Activated naive CD4-positive, alpha-beta T cell treated with anti-CD3 and anti-CD28 coated beads, Interleukin-2, amount 50 U/mL, for 72 hours (primary cell): ENCODE measurements around the gene STIM2. TPM values are rescaled to one million over a fixed set of nuclear protein-coding genes. Genes with fewer than 3 reads are reported as not detected.
A peak's percentile ranks its signal among the peaks of the same experiment; 100 is the strongest.
"Not testable (repeated sequence)": the region's sequence is repeated elsewhere in the genome, so short reads cannot be mapped to it uniquely, and the experiment has no call there.

Source experiments
- ATAC-seq, 2 donors: fragments of 150-1000 bp; cut with Tn5 transposase; 2 replicates each; pipeline ENCODE4 v1.10.0; 2021; ENCODE audit warnings: mild to moderate bottlenecking in 2 of 2, moderate library complexity in 2 of 2
- DNase-seq, 2 donors: peaks; one replicate each; pipeline ENCODE4 v3.0.0; 2021 to 2022; ENCODE audit warnings: low spot score in 2 of 2
- H3K27ac Mint-ChIP-seq, 2 donors: one replicate each; pipeline ENCODE4 v1.8.0; 2022; ENCODE audit warnings: mild to moderate bottlenecking in 2 of 2, mixed read lengths in 2 of 2
- H3K36me3 Mint-ChIP-seq, 2 donors: one replicate each; pipeline ENCODE4 v1.8.0; 2022; ENCODE audit warnings: mixed read lengths in 2 of 2
- H3K9me3 Mint-ChIP-seq, 2 donors: one replicate each; pipeline ENCODE4 v1.8.0; 2022; ENCODE audit warnings: mixed read lengths in 2 of 2
- total RNA-seq, 2 donors: library from RNA; stranded (reverse); gene quantifications; one replicate each; pipeline ENCODE4 v1.2.3, GENCODE V29; 2022

Gene STIM2
- total RNA-seq, 2 donors from 2014 or later = 43.0 to 49.1 TPM

DNA sequence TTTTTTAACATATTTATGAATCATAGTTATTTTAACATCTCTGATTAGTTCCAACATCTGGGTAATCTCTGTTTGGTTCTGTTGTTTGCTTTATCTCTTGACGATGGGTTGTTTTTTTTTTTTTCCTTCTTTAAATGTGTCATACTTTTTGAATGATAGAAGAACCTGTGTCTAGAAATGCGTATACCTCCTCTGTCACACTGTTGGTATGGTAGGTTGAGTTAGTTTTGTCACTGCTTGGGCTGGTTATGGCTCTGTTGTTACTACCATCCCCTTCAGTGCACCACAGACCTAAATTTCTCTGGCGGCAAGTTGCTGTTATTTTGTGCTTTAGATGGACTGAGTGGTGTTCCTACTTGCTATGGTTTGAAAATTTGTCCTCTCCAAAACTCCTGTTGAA, 16.8 kb downstream of the STIM2 start:
- H3K36me3 Mint-ChIP-seq = peaks cover 10 to 25% of the 10 kb centered on the region in 2 donors
- H3K27ac Mint-ChIP-seq = peak overlapping the region; percentile 91 to 98
- peaks cover 5 to 8% of the 10 kb centered on the region in 2 donors for H3K9me3 Mint-ChIP-seq
- ATAC-seq = peak in 1 of 2 donors; percentile 31
- no peak for DNase-seq

DNA sequence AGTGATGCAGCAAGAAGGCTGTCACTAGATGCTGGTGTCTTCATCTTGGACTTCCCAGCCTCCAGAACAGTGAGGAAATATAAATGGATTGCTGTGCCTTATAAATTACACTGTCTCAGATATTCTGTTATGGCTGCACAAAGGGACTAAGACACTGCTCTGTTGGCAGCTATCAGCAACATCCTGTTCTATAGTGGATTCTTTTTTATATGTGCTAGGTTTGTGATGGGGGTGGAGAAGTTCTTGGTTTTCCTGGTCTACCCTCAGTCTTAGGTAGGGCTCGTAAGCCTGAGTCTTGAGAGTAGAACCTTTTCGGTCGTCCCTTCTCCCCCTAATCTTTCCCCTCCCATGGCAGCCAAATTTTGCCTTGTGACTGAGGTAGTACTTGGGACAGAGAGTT, 17.3 kb downstream of the STIM2 start:
- no peak for ATAC-seq
- H3K27ac Mint-ChIP-seq = peak overlapping the region; percentile 91 to 98
- H3K9me3 Mint-ChIP-seq = peaks cover 5 to 8% of the 10 kb centered on the region in 2 donors

DNA sequence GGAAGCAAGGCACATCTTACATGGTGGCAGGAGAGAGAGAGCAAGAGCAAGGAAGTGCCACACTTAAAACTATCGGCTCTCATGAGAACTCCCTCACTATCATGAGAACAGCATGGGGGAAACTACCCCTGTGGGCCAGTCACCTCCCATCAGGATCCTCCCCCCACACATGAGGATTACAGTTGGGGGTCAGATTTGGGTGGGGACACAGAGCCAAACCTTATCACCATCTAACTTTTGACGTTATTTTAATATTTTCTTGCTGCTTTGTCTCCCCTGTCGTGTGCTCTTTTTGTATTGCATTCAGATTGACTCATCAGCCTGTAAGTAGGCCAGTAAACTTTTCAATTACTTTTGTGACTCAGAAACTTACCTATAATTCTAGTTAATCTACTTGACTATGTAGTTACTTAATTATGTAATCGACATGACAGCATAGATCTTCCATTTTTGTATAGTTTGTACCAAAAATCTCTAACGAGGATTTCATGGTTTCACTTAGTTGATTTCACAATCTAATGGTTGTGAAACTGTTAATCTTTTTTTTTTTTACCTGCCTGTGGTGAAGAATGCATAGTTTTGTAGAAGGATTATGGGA, 18.3 kb downstream of the STIM2 start:
- Mint-ChIP-seq H3K9me3 (peaks cover 5 to 8% of the 10 kb centered on the region in 2 donors), H3K27ac (peak overlapping the region; percentile 91 to 98), H3K36me3 (peaks cover 10 to 25% of the 10 kb centered on the region in 2 donors)
- peak in 1 of 2 donors; percentile 27 for DNase-seq
- ATAC-seq = peak; percentile 77 to 84

More for the DNA sequence above, 17.3 kb downstream of the STIM2 start:
- peaks cover 10 to 25% of the 10 kb centered on the region in 2 donors for H3K36me3 Mint-ChIP-seq
- DNase-seq = no peak

DNA sequence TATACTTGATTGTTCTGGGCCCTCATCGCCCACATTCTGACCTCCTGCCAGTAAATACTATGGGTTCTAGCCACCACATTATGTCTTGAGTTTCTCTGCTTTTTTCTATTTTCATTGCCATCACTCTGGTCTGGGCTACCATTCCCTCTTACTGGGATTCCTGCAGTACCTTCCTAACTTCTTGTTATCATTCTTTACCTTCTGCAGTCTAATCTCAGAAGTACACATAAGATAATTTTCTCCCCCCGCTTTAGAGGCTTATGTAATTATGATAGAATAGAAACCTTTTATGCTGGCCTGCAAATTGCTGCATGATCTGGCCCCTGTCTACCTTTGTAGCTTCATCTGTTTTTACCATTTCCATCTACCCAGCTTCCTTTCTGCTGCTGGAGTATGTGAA, 19.2 kb downstream of the STIM2 start:
- ATAC-seq = no peak
- DNase-seq = no peak
- H3K9me3 Mint-ChIP-seq = peaks cover 5 to 8% of the 10 kb centered on the region in 2 donors
- H3K36me3 Mint-ChIP-seq = peaks cover 10 to 25% of the 10 kb centered on the region in 2 donors
- peak overlapping the region; percentile 61 to 91 for H3K27ac Mint-ChIP-seq

DNA sequence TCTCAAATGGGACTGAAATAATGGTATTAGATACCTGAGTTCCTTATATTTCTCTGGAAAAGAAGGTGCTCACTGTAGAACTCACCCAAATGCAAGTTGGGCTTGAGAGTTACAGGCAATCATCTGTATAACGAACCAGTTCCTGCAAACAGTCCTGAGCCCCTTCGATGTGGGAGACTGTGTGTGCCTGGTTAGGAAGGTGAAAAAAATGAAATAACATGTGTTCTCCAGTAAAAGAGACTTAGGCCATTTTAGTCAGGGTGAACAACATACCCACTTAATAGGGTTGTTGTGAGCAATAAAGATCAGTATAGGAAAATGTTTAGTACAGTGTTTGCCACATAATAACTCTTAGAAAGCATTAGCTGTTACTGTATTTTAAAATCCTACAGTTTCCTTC, 23.4 kb downstream of the STIM2 start:
- no peak for ATAC-seq

DNA sequence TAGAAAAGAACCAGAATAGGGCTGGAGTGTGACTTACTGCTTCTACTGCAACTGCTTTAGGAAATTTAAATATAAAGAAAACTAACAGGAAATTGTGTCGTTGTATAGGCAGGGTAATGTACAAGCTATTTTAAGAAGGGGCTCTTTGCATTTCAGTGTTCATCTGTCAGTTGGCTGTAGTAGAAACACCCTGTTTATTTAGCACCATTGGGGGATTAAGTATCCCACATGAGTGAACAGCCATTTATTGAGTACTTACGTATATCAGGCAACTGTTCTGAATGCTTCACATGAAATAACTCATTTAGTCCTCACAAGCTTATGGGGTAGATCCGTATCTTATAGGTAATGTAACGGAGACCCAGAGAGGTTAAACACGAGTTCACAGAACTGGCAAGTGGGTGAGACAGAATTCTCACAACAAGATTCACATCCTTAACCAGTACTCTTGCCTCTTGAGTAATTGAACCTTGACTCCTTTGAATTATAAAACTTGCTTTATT, 23.9 kb downstream of the STIM2 start:
- Mint-ChIP-seq H3K9me3 (no peaks in the 10 kb centered on the region), H3K36me3 (peaks cover 0 to 4% of the 10 kb centered on the region in 2 donors)
- no peak for DNase-seq

More for the DNA sequence above, 23.4 kb downstream of the STIM2 start:
- Mint-ChIP-seq H3K36me3 (peaks cover 0 to 5% of the 10 kb centered on the region in 2 donors), H3K27ac (peak overlapping the region; percentile 80 to 94), H3K9me3 (no peaks in the 10 kb centered on the region)
- DNase-seq = no peak

DNA sequence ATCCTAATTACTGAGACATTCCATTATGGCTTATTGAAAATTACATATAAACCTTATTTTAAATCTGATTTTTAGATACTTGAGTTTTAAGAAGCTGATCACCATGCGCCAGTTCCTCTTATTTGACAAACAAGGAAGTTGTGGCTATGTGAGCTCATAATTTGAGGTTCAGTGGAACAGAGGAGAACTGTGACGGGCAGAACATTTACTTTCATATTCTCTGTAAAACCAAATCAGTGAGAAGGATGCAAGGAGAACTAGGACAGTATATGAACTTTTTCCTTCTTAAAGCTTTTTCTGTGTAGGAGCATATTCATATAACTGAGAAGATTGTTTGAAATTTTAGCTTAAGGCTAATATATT, 25.3 kb downstream of the STIM2 start:
- H3K36me3 Mint-ChIP-seq = peaks cover 0 to 13% of the 10 kb centered on the region in 2 donors
- peaks cover 0 to 6% of the 10 kb centered on the region in 2 donors for H3K9me3 Mint-ChIP-seq
- ATAC-seq = peak; percentile 72 to 77
- peak overlapping the region; percentile 80 to 94 for H3K27ac Mint-ChIP-seq
- DNase-seq = no peak

More for the DNA sequence above, 23.9 kb downstream of the STIM2 start:
- peak overlapping the region; percentile 80 to 94 for H3K27ac Mint-ChIP-seq
- ATAC-seq = peak; percentile 77 to 79

DNA sequence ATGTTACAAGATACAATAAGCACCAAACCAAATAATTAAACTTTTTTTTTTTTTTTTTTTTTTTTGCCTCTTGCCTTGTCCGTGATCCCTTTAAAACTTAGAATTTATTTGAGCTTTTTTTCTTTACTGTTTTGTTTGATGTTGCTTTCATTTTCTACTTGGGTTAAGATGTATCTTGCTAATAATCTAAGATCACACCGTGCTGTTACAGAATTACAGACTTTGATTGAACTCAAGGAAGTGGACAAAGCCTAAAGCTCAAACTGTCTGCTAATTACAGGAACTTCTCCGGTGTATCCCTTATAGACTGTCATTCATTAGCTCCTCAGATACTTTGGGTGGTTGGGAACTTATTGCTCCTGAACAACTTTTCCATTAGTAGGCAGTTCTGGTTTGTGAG, 26.5 kb downstream of the STIM2 start:
- Mint-ChIP-seq H3K27ac (peak overlapping the region; percentile 80 to 94), H3K9me3 (peaks cover 0 to 6% of the 10 kb centered on the region in 2 donors), H3K36me3 (peaks cover 0 to 20% of the 10 kb centered on the region in 2 donors)
- DNase-seq (no peak), ATAC-seq (no peak)

DNA sequence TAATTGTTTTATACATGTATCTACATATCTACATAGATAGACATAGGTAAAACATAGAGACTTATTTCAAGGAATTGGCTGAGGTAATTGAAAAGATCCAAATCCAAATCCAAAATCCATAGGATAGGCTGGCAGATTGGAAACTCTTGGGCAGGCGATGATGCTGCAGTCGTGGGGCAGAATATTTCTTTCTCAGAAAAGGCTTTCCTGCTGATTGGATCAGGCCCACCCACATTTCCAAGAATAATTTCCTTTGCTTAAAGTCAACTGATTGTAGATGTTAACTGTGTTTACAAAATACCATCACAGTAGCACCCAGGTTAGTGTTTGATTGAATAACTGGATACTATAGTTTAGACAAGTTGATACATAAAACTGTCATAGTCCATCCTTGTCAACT, 27.2 kb downstream of the STIM2 start:
- peaks cover 0 to 6% of the 10 kb centered on the region in 2 donors for H3K9me3 Mint-ChIP-seq
- ATAC-seq = no peak
- no peak for DNase-seq
- no peak overlapping the region for H3K27ac Mint-ChIP-seq
- H3K36me3 Mint-ChIP-seq = peaks cover 0 to 23% of the 10 kb centered on the region in 2 donors

DNA sequence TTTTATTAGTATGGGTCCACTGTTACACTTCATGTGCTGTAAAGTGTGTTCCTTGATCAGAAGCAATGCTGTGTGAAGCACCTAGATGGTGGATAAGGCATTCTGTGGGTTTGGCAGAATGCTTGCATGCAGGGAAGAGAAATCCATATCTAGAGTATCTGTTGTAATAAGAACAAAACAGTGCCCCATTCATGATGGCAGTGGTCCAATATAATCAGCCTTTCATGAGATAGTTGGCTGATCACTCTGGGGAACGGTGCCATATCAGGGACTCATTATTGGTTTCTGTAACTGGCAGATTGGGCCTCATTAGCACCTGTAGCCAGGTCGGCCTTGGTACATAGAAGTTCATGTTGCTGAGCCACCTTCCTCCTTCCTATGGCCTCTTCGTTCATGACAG, 28.7 kb downstream of the STIM2 start:
- Mint-ChIP-seq H3K27ac (no peak overlapping the region), H3K9me3 (peaks cover 0 to 6% of the 10 kb centered on the region in 2 donors), H3K36me3 (peaks cover 2 to 26% of the 10 kb centered on the region in 2 donors)
- DNase-seq = no peak
- no peak for ATAC-seq

DNA sequence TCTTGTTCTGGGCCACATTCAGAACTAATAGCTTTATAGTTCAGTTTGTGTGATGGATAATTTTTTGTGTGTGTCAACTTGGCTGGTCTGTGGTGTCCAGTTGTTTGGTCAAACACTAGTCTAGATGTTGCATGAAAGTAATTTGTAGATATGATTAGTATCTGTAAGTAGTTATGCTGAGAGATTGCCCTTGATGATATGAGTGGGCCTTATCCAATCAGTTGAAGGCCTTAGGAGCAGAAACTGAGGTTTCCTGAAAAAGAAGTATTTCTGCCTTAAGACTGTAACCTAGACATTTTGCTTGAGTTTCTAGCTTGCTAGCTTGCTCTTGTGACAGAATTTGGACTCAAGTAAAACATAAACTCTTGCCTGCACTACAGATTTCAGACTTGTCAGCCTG, 30.4 kb downstream of the STIM2 start:
- no peak for ATAC-seq
- H3K36me3 Mint-ChIP-seq = peaks cover 8 to 42% of the 10 kb centered on the region in 2 donors
- DNase-seq = no peak
- H3K27ac Mint-ChIP-seq = no peak overlapping the region
- peaks cover 0 to 6% of the 10 kb centered on the region in 2 donors for H3K9me3 Mint-ChIP-seq

DNA sequence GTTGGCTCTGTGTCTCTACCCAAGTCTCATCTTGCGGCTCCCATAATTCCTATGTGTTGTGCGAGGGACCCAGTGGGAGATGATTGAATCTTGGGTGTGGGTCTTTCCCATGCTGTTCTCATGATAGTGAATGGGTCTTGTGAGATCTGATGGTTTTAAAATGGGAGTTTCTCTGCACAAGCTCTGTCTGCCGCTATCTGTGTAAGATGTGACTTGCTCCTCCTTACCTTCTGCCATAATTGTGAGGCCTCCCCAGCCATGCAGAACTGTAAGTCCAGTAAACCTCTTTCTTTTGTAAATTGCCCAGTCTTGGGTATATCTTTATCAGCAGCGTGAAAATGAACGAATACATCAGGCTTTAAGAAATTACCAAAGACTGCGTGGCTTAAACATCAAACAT, 31.2 kb downstream of the STIM2 start:
- Mint-ChIP-seq H3K9me3 (peaks cover 0 to 6% of the 10 kb centered on the region in 2 donors), H3K27ac (no peak overlapping the region), H3K36me3 (peaks cover 8 to 50% of the 10 kb centered on the region in 2 donors)
- ATAC-seq (no peak), DNase-seq (no peak)

DNA sequence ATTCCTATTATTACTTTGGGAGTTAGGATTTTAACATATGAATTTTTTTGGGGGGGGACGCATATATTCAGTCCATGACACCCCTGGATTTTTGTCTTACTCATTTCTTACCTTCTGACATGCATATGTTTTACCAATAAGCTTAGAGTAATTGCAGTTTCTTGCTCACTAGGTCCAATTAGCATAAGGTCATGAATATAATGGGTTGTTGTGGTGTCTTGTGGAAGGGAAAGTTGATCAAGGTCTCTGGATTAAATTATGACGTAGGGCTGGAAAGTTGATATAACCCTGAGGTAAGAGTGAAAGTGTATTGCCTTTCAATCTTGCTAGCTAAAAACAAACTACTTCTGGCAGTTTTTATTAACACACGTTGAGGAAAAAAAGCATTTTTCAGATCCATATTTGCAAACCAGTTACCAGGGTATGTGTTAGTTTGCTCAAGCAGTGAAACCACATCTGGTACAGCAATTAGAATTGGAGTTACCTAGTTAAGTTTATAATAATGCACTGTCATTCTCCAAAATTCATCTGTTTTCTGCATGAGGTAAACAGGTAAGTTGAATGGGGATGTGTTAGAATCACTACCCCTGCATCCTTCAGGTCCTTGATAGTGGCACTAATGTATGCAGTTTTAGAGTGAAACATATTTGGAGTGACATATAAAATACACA, 32.0 kb downstream of the STIM2 start:
- DNase-seq (no peak), ATAC-seq (peak; percentile 55 to 67)
- Mint-ChIP-seq H3K9me3 (peaks cover 0 to 6% of the 10 kb centered on the region in 2 donors), H3K27ac (no peak overlapping the region), H3K36me3 (peaks cover 8 to 52% of the 10 kb centered on the region in 2 donors)

DNA sequence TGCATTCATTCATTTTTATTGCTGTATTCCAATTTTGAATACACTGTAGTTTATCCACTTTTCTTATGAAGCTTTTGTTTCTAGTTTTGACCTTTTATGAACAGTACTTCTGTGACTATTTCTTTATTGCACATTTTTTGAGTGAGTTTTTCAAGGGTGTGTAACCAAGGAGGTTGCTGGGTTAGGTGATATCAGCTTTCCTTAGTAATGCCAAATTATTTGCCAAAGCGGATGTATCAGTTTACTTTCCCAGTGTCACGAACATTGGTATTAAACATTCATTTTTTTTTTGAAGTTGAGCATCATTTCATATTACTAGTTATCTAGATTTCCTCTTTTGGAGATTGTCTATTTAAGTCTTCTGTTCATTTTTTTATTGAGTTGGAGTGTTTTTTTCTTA, 32.9 kb downstream of the STIM2 start:
- Mint-ChIP-seq H3K36me3 (peaks cover 8 to 52% of the 10 kb centered on the region in 2 donors), H3K27ac (peak overlapping the region in 1 of 2 donors; percentile 5)

DNA sequence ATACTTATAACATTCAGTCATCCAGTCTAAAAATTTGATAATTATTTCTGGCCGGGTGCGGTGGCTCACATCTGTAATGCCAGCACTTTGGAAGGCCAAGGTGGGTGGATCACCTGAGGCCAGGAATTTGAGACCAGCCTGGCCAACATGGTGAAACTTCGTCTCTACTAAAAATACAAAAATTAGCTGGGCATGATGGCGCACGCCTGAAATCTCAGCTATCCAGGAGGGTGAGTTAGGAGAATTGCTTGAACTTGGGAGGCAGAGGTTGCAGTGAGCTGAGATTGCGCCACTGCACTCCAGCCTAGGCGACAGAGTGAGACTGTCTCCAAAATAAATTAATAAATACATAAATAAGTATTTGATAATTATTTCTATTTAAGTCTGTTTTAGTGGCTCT, 34.2 kb downstream of the STIM2 start:
- DNase-seq, H3K27ac Mint-ChIP-seq, H3K9me3 Mint-ChIP-seq, ATAC-seq: not testable (repeated sequence)
- peaks cover 8 to 46% of the 10 kb centered on the region in 2 donors for H3K36me3 Mint-ChIP-seq

More for the DNA sequence above, 32.9 kb downstream of the STIM2 start:
- H3K9me3 Mint-ChIP-seq = peaks cover 0 to 6% of the 10 kb centered on the region in 2 donors
- ATAC-seq = no peak
- DNase-seq = no peak

DNA sequence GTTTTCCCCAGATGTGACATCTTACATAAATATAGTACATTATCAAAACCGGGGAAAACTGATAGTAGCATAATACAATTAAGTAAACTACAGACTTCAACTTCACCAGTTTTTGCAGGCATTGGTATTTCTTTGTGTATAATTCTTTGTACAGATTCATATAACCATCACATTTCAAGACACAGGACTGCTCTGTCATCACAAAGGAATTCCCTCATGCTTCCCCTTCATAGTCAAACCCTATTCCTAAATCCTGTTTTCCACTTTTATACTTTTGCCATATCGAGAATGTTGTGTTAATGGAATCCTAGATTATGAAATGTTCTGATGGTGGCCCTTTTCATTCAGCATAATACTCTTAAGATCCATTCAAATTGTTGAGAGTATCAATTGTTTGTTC, 36.0 kb downstream of the STIM2 start:
- ATAC-seq = no peak
- no peaks in the 10 kb centered on the region for H3K9me3 Mint-ChIP-seq
- DNase-seq = no peak
- peaks cover 8 to 37% of the 10 kb centered on the region in 2 donors for H3K36me3 Mint-ChIP-seq
- no peak overlapping the region for H3K27ac Mint-ChIP-seq

DNA sequence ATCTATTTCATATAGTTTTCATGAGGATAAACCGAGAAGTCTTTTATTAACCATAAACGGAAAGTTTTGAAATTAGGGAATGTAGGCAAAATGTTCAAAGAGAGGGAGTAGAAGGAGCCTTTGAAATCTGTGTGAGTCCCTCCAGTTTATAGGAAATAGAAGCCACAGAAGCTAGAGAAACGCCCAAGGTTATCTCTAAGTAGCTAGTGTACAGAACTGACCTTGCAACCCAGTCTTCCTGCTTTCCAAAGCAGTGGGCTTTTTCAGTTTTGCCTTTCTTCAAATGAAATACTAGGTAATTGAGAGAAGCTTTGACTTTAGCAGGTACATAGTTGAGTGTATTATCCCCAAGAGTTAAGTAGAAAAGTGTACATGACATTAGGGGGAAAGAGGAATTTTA, 39.4 kb downstream of the STIM2 start:
- DNase-seq = no peak
- Mint-ChIP-seq H3K36me3 (peaks cover 0 to 38% of the 10 kb centered on the region in 2 donors), H3K27ac (no peak overlapping the region), H3K9me3 (peaks cover 0 to 4% of the 10 kb centered on the region in 2 donors)
- ATAC-seq = no peak
